Astrocyte (in vitro differentiated cells and primary cell): ENCODE data around the gene GDNF. TPM values are rescaled to one million over a fixed set of nuclear protein-coding genes. Genes with fewer than 3 reads are reported as not detected.
A peak's percentile ranks its signal among the peaks of the same experiment; 100 is the strongest.
"Not testable (repeated sequence)": the region's sequence is repeated elsewhere in the genome, so short reads cannot be mapped to it uniquely, and the experiment has no call there.

Experiments used
- DNase-seq: peaks from one replicate; pipeline ENCODE4 v3.0.0-alpha.2; 2010; ENCODE audit warnings: low read depth
- FAIRE-seq: peaks from 2 replicates; lab custom pipeline; 2011; peaks lifted over from hg19 to GRCh38; lab: Jason Lieb, UNC
- H2AFZ ChIP-seq: 2 replicates; pipeline ENCODE4 v1.6.0; 2012; ENCODE audit warnings: low read depth, low read length, inconsistent platforms
- H3K27ac ChIP-seq: 2 replicates; pipeline ENCODE4 v1.5.1; 2011; ENCODE audit warnings: low read depth, low read length, inconsistent platforms
- H3K27me3 ChIP-seq: 2 replicates; pipeline ENCODE4 v1.6.0; 2011; ENCODE audit warnings: low read length, inconsistent platforms; ENCODE audit not compliant: insufficient read depth
- H3K36me3 ChIP-seq: 2 replicates; pipeline ENCODE4 v1.5.1; 2011; ENCODE audit warnings: low read length, inconsistent platforms; ENCODE audit not compliant: insufficient read depth
- H3K4me1 ChIP-seq: 2 replicates; pipeline ENCODE4 v1.5.1; 2011; ENCODE audit warnings: low read length, inconsistent platforms; ENCODE audit not compliant: insufficient read depth
- H3K4me2 ChIP-seq: 2 replicates; pipeline ENCODE4 v1.6.0; 2012; ENCODE audit warnings: low read length, inconsistent platforms
- H3K4me3 ChIP-seq: 2 replicates; pipeline ENCODE4 v1.5.1; 2011; ENCODE audit warnings: low read depth, mild to moderate bottlenecking, low read length, inconsistent platforms; ENCODE audit not compliant: insufficient read depth
- H3K79me2 ChIP-seq: 2 replicates; pipeline ENCODE4 v1.6.0; 2012; ENCODE audit warnings: mild to moderate bottlenecking, low read length, inconsistent platforms; ENCODE audit not compliant: insufficient read depth
- H3K9ac ChIP-seq: 2 replicates; pipeline ENCODE4 v1.6.0; 2012; ENCODE audit warnings: mild to moderate bottlenecking, low read length, inconsistent platforms
- H3K9me3 ChIP-seq: 2 replicates; pipeline ENCODE4 v1.5.1; 2012; ENCODE audit warnings: low read depth, mild to moderate bottlenecking, low read length, inconsistent platforms; ENCODE audit not compliant: insufficient read depth
- H4K20me1 ChIP-seq: 2 replicates; pipeline ENCODE4 v1.6.0; 2012; ENCODE audit warnings: low read length, inconsistent platforms; ENCODE audit not compliant: insufficient read depth
- H3K27ac Mint-ChIP-seq: one replicate; pipeline ENCODE4 v1.8.0; 2021; ENCODE audit warnings: mild to moderate bottlenecking, mixed read lengths; ENCODE audit not compliant: unreplicated experiment
- H3K27me3 Mint-ChIP-seq: one replicate; pipeline ENCODE4 v1.8.0; 2021; ENCODE audit warnings: low read depth, mixed read lengths; ENCODE audit not compliant: unreplicated experiment
- H3K36me3 Mint-ChIP-seq: one replicate; pipeline ENCODE4 v1.8.0; 2021; ENCODE audit warnings: low read depth, mixed read lengths; ENCODE audit not compliant: unreplicated experiment
- H3K4me1 Mint-ChIP-seq: one replicate; pipeline ENCODE4 v1.8.0; 2021; ENCODE audit warnings: low read depth, mixed read lengths; ENCODE audit not compliant: unreplicated experiment
- H3K4me3 Mint-ChIP-seq: one replicate; pipeline ENCODE4 v1.8.0; 2021; ENCODE audit warnings: mild to moderate bottlenecking, moderate library complexity, mixed read lengths; ENCODE audit not compliant: unreplicated experiment
- H3K9me3 Mint-ChIP-seq: one replicate; pipeline ENCODE4 v1.8.0; 2021; ENCODE audit warnings: mild to moderate bottlenecking, mixed read lengths; ENCODE audit not compliant: unreplicated experiment
- CTCF ChIP-seq: IDR thresholded peaks from 2 replicates; pipeline ENCODE4 v1.5.1; 2011; ENCODE audit warnings: low read depth, mild to moderate bottlenecking, inconsistent platforms, low read length, moderate library complexity; ENCODE audit not compliant: insufficient read depth
- EZH2 ChIP-seq: IDR thresholded peaks from 2 replicates; pipeline ENCODE4 v1.6.1; 2012; ENCODE audit warnings: mild to moderate bottlenecking, low read length, inconsistent platforms; ENCODE audit not compliant: insufficient read depth
- total RNA-seq: library from RNA; stranded (reverse); gene quantifications from 2 replicates; pipeline ENCODE4 v1.2.1, GENCODE V29; 2021

Gene GDNF
- total RNA-seq, 1 donor from 2014 or later: 21.5 TPM

DNA sequence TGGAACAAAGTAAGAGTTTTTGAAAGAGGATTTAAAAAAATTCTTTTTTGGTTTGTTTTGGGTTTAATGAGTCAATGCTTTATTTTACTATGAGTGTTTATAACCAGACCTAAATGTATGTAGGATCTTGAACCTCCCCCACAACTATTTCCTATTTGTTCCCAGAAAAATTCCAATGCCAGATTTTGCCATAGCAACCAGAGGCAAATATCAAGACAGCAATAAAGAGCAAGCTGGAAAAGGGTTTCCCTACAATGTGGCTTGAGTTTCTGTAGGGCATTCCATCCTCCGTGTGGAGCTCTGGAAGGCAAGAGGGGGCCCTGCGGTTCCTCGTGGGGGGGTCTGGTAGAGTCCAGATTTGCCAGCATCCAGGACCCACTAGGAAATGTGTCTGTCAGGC, 27.8 kb upstream of the GDNF start:
- H3K9me3 ChIP-seq: no peaks in the 10 kb centered on the region
- no peak overlapping the region for H3K27ac ChIP-seq
- no peak overlapping the region for H3K9ac ChIP-seq
- no peak overlapping the region for H2AFZ ChIP-seq
- no peaks in the 10 kb centered on the region for H3K36me3 ChIP-seq
- no peaks in the 10 kb centered on the region for H4K20me1 ChIP-seq
- no peak for TF ChIP-seq EZH2
- TF ChIP-seq CTCF: no peak
- Mint-ChIP-seq H3K27me3 (peaks cover 3% of the 10 kb centered on the region), H3K36me3 (no peaks in the 10 kb centered on the region), H3K4me3 (no peak overlapping the region), H3K4me1 (no peaks in the 10 kb centered on the region), H3K9me3 (peaks cover 3% of the 10 kb centered on the region), H3K27ac (no peak overlapping the region)
- H3K4me2 ChIP-seq: no peak overlapping the region
- H3K27me3 ChIP-seq: peaks cover 2% of the 10 kb centered on the region
- H3K4me3 ChIP-seq: no peak overlapping the region
- no peaks in the 10 kb centered on the region for H3K4me1 ChIP-seq
- peak; percentile 45 for DNase-seq
- no peak for FAIRE-seq
- H3K79me2 ChIP-seq: no peaks in the 10 kb centered on the region

GRCh38 chr5:37862907-37863306, 23.1 kb upstream of the GDNF start:
- H3K27me3 ChIP-seq, H3K4me1 Mint-ChIP-seq, H3K27ac Mint-ChIP-seq, H3K4me3 Mint-ChIP-seq, DNase-seq, H3K27ac ChIP-seq, H3K9me3 ChIP-seq, H3K36me3 Mint-ChIP-seq, H3K4me1 ChIP-seq, H3K9me3 Mint-ChIP-seq, H3K9ac ChIP-seq, H4K20me1 ChIP-seq, H2AFZ ChIP-seq, H3K4me3 ChIP-seq, H3K79me2 ChIP-seq, H3K4me2 ChIP-seq, H3K36me3 ChIP-seq, FAIRE-seq: not testable (repeated sequence)
- peaks cover 15% of the 10 kb centered on the region for H3K27me3 Mint-ChIP-seq

- no peak for TF ChIP-seq CTCF
- TF ChIP-seq EZH2: no peak
- no peak overlapping the region for H3K9ac ChIP-seq
- no peaks in the 10 kb centered on the region for H3K9me3 ChIP-seq
These were observed 20.4 kb upstream of the GDNF start for GRCh38 chr5:37860206-37860605.

More at GRCh38 chr5:37860206-37860605, 20.4 kb upstream of the GDNF start:
- Histone ChIP-seq H2AFZ (no peak overlapping the region), H3K4me3 (no peak overlapping the region), H3K4me1 (no peaks in the 10 kb centered on the region), H3K27ac (no peak overlapping the region), H3K4me2 (no peak overlapping the region), H3K27me3 (no peaks in the 10 kb centered on the region), H3K79me2 (no peaks in the 10 kb centered on the region), H4K20me1 (no peaks in the 10 kb centered on the region), H3K36me3 (no peaks in the 10 kb centered on the region)
- no peak overlapping the region for H3K4me3 Mint-ChIP-seq
- H3K9me3 Mint-ChIP-seq: peaks cover 3% of the 10 kb centered on the region
- FAIRE-seq (no peak), DNase-seq (no peak)
- no peak overlapping the region for H3K27ac Mint-ChIP-seq
- no peaks in the 10 kb centered on the region for H3K36me3 Mint-ChIP-seq
- H3K27me3 Mint-ChIP-seq: peaks cover 13% of the 10 kb centered on the region
- H3K4me1 Mint-ChIP-seq: no peaks in the 10 kb centered on the region
